ENCODE results near the gene SEPHS2. TPM values are rescaled to one million over a fixed set of nuclear protein-coding genes. Genes with fewer than 3 reads are reported as not detected.

SEPHS2 gene
- total RNA-seq, 1 experiment from 2014 or later: 91.6 TPM

- ChIA-PET CTCF (no interaction called here), POLR2A (interaction anchor here (0.7 kb wide), 1 partner anchor 66 kb away, joined by 7 read pairs; no protein-coding TSS in a partner anchor)
Observed at GRCh38 chr16:30438835-30439234, 6.8 kb downstream of the SEPHS2 start.

DNA sequence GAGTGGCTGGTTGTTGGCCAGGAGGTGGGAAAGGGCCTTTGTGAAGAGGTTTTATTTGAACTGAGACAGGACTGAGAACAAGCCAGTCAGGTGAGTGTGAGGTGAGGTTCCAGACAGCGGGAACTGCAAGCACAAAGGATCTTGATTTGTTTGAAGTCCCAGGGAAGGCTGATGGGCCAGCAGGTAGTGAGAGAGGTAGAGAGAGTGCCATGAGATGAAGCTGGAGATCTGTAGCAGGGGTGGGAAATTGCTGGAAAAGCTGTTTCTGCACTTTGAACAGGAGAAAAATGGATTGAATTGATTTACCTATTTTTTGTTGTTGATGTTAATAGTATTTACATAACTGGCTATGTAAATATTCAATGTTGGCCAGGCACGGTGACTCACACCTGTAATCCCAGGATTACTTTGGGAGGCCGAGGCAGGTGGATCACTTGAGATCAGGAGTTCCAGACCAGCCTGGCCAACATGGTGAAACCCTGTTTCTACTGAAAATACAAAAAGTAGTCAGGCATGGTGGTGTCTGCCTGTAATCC, 8.1 kb downstream of the SEPHS2 start:
- ChIA-PET CTCF (interaction anchor here (1.4 kb wide), 1 partner anchor 98 kb away, joined by 6 read pairs; no protein-coding TSS in a partner anchor), POLR2A (interaction anchor here (0.6 kb wide), 1 partner anchor 135 kb away, joined by 4 read pairs; no protein-coding TSS in a partner anchor)
- peaks cover 5% of the 10 kb centered on the region for H3K36me3 Mint-ChIP-seq (ENCODE audit: insufficient read depth, unreplicated experiment)
- Histone ChIP-seq H3K4me3 (ENCODE audit: low read depth, low read length) (no peak overlapping the region), H3K4me1 (0 out of 2 replicates have a peak, but pooled peaks cover 9% of the 10 kb centered on the region), H3K27me3 (replicated peaks; ENCODE audit: control insufficient read depth, insufficient read depth, low read length) (no peaks in the 10 kb centered on the region), H3K36me3 (ENCODE audit: control insufficient read depth, insufficient read depth, low read length) (no peaks in the 10 kb centered on the region), H3K9me3 (no peaks in the 10 kb centered on the region)
- H3K27me3 Mint-ChIP-seq (ENCODE audit: insufficient read depth, unreplicated experiment): no peaks in the 10 kb centered on the region
- H3K27ac Mint-ChIP-seq (ENCODE audit: unreplicated experiment): peak overlapping the region; percentile 65
- DNase-seq: peak; percentile 62
- intact Hi-C loops (cut with micrococcal nuclease; ENCODE audit: unreplicated experiment): no loop called here
- no TSS peak for BruUV-seq (replicated peaks)
- TF ChIP-seq CTCF (IDR thresholded peaks at IDR 0.05; ENCODE audit: insufficient read depth in 1 of 2, low read depth in 1 of 2, low read length in 1 of 2, severe bottlenecking in 1 of 2, unreplicated experiment in 1 of 2): no peak
- no peaks in the 10 kb centered on the region for H3K9me3 Mint-ChIP-seq (ENCODE audit: unreplicated experiment)
- peak overlapping the region; percentile 12 for H3K4me3 Mint-ChIP-seq (ENCODE audit: unreplicated experiment)
- H3K4me1 Mint-ChIP-seq (ENCODE audit: low read depth, unreplicated experiment): peaks cover 8% of the 10 kb centered on the region

More at GRCh38 chr16:30438835-30439234, 6.8 kb downstream of the SEPHS2 start:
- no TSS peak for BruUV-seq (replicated peaks)
- DNase-seq: no peak
- Mint-ChIP-seq H3K27ac (ENCODE audit: unreplicated experiment) (no peak overlapping the region), H3K9me3 (ENCODE audit: unreplicated experiment) (no peaks in the 10 kb centered on the region), H3K4me3 (ENCODE audit: unreplicated experiment) (no peak overlapping the region), H3K4me1 (ENCODE audit: low read depth, unreplicated experiment) (peaks cover 14% of the 10 kb centered on the region), H3K36me3 (ENCODE audit: insufficient read depth, unreplicated experiment) (peaks cover 18% of the 10 kb centered on the region), H3K27me3 (ENCODE audit: insufficient read depth, unreplicated experiment) (no peaks in the 10 kb centered on the region)
- H3K9me3 ChIP-seq: no peaks in the 10 kb centered on the region
- no peak for TF ChIP-seq CTCF (IDR thresholded peaks at IDR 0.05; ENCODE audit: insufficient read depth in 1 of 2, low read depth in 1 of 2, low read length in 1 of 2, severe bottlenecking in 1 of 2, unreplicated experiment in 1 of 2)
- H3K27me3 ChIP-seq (replicated peaks; ENCODE audit: control insufficient read depth, insufficient read depth, low read length): no peaks in the 10 kb centered on the region
- 0 out of 2 replicates have a peak, but pooled peaks cover 9% of the 10 kb centered on the region for H3K4me1 ChIP-seq
- peaks cover 2% of the 10 kb centered on the region; the same call in 1 of the 2 replicates for H3K36me3 ChIP-seq (ENCODE audit: control insufficient read depth, insufficient read depth, low read length)
- intact Hi-C loops (cut with micrococcal nuclease; ENCODE audit: unreplicated experiment): no loop called here
- no peak overlapping the region for H3K4me3 ChIP-seq (ENCODE audit: low read depth, low read length)

- TF ChIP-seq CTCF (IDR thresholded peaks at IDR 0.05; ENCODE audit: insufficient read depth in 1 of 2, low read depth in 1 of 2, low read length in 1 of 2, severe bottlenecking in 1 of 2, unreplicated experiment in 1 of 2): no peak
- Histone ChIP-seq H3K9me3 (no peaks in the 10 kb centered on the region), H3K4me3 (ENCODE audit: low read depth, low read length) (no peak overlapping the region), H3K36me3 (ENCODE audit: control insufficient read depth, insufficient read depth, low read length) (no peaks in the 10 kb centered on the region), H3K4me1 (peaks cover 17% of the 10 kb centered on the region), H3K27me3 (replicated peaks; ENCODE audit: control insufficient read depth, insufficient read depth, low read length) (no peaks in the 10 kb centered on the region)
- Mint-ChIP-seq H3K9me3 (ENCODE audit: unreplicated experiment) (no peaks in the 10 kb centered on the region), H3K27me3 (ENCODE audit: insufficient read depth, unreplicated experiment) (no peaks in the 10 kb centered on the region), H3K4me1 (ENCODE audit: low read depth, unreplicated experiment) (peaks cover 8% of the 10 kb centered on the region), H3K4me3 (ENCODE audit: unreplicated experiment) (no peak overlapping the region), H3K36me3 (ENCODE audit: insufficient read depth, unreplicated experiment) (no peaks in the 10 kb centered on the region), H3K27ac (ENCODE audit: unreplicated experiment) (peak overlapping the region; percentile 4)
- intact Hi-C loops (cut with micrococcal nuclease; ENCODE audit: unreplicated experiment): no loop called here
- POLR2A ChIA-PET: interaction anchor here (0.6 kb wide), 1 partner anchor 100 kb away, joined by 3 read pairs; no protein-coding TSS in a partner anchor
- CTCF ChIA-PET: no interaction called here
- no peak for DNase-seq
- no TSS peak for BruUV-seq (replicated peaks)
Observed at GRCh38 chr16:30434852-30435251, 10.8 kb downstream of the SEPHS2 start.

Data from Caco-2 (cell line).